Right renal cortex interstitium (tissue), 3 donors: Measurements from ENCODE around the gene KLHL25. TPM values are rescaled to one million over a fixed set of nuclear protein-coding genes. Genes with fewer than 3 reads are reported as not detected.

Experiments used
- DNase-seq, 3 donors: peaks; one replicate each; pipeline ENCODE4 v3.0.0-alpha.2; 2013; ENCODE audit warnings: low read depth in 3 of 3, low spot score in 2 of 3
- polyA plus RNA-seq, 3 donors: library from polyadenylated mRNA; unstranded; fragments of 120-200 nt; gene quantifications; one replicate each; pipeline ENCODE4 v1.2.1, GENCODE V29; 2013; ENCODE audit not compliant: insufficient read length in 3 of 3

Gene KLHL25
- polyA plus RNA-seq, 3 donors = 9.2 to 10.9 (median 9.5) TPM

DNA sequence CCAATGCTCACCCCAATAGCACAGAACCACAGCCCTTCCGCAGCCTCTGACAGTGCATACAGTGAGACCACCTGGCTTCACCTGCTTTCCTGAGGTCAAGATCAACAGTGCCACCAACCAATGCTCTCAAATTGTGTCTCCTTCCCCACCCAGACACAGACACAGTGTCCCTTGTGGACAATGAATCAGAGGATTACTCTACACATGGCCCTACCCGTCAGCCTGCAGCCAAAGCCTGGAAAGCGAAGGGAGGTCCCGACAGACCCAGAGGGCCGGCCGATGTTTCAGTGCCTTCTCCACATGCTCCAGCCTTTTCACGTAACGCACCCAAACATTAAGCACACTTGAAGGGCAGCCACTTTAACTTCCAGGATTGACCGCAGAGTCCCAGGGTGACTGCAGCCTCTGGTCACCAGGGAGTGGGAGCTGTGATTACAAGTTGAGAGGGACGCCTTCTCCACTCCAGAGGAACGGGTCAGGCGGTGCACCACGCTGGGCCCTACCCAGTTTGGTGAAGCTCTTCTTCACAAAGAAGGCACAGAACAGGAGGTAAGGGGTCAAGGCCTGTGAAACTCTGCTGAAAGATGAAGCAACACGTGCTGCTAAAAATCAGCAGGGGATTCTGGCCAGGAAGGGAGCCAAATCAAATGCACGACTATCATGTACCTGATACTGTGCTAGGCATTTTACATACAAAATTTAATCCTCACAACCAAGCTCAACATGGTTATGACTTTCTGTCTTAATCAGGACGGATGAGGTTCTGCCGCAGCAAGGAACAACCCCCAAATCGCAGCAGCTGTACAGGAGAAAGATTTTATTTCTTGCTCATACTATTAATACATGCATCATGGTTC is 17.2 kb downstream of the KLHL25 start:
- DNase-seq = no peak

- no peak for DNase-seq
These were observed 20.8 kb downstream of the KLHL25 start for GRCh38 chr15:85773970-85774369.

GRCh38 chr15:85773249-85773648 is 21.5 kb downstream of the KLHL25 start:
- DNase-seq = no peak

DNA sequence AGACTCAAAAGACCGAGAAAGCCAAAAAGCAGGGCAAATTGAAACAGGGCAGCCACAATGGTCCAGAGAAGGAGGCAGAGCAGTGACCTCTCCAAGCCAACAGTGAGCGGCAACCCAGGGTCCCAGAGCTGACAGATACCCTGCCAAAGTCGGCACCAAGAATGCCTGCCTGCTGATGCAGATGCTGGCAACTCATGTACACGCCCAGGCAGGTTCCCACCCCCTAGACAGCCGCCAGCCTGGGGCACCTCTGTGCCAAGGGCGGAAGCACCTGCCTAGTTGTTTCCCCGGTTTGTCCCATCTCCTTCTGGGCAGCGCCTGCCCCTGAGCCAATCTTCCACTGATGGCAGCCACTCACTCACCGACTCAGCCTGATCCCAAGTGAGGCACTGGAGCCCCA is 22.1 kb downstream of the KLHL25 start:
- DNase-seq = no peak

DNA sequence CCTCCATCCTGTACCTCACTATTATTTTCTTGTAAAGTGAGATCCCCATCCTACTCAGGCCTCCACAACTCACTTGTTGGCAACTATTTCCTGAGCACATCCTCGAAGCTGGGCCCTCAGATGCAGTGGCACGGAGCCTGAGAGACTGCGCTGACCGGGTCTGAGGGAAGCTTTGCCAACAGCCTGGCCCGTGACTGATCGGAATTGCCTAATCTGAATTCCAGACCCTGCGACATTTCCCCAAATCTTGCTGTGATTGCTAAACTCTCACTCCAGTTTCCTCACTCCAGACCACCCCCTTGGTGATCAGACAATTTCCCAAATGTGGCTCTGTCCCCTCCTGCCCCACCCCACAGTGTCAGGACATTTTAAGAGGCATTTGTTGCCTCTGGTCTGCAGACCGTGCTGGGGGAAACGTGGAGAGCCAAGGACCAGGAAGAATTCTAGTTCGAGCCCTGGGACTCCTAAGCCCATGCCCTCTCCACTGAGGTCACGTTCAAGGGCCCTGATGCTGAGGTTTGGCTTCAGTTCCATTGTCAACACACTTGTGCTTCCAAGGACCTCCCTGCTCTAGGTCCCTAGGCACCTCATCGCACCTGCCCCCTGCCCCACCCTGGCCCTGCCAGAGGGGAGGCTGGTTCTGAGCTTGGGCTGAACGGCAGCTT is 22.8 kb downstream of the KLHL25 start:
- DNase-seq = no peak

- no peak for DNase-seq
These were observed 23.5 kb downstream of the KLHL25 start for GRCh38 chr15:85771271-85771670.

GRCh38 chr15:85770096-85771041 is 24.4 kb downstream of the KLHL25 start:
- DNase-seq = no peak

- DNase-seq = no peak
These were observed 25.4 kb downstream of the KLHL25 start for GRCh38 chr15:85769182-85769900.

DNA sequence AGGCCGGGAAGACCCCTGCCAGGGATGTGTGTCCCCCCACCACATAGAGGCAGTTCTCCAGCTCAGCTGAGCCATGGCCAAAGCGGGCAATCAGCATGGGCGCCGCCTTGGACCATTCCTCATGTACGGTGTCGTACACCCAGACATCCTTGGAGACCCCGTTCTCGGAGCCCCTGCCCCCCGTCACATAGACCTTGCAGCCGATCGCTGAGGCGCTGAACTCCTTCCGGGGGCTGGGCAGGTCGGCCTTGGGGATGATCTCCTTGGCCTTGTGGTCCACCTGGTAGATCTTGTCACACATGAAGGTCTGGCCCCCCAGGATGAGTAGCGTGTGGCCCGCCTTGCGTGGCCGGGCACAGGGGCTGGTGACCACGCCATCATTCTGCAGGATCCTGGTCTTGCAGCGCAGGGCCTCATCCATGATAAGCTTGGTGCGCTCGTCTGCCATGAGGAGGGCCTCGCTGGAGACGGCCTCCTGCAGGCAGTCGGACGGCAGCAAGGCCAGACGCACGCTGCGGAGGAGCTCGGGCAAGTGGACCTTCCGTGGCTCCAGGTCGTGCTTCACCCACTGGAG is 26.0 kb downstream of the KLHL25 start:
- DNase-seq = no peak

DNA sequence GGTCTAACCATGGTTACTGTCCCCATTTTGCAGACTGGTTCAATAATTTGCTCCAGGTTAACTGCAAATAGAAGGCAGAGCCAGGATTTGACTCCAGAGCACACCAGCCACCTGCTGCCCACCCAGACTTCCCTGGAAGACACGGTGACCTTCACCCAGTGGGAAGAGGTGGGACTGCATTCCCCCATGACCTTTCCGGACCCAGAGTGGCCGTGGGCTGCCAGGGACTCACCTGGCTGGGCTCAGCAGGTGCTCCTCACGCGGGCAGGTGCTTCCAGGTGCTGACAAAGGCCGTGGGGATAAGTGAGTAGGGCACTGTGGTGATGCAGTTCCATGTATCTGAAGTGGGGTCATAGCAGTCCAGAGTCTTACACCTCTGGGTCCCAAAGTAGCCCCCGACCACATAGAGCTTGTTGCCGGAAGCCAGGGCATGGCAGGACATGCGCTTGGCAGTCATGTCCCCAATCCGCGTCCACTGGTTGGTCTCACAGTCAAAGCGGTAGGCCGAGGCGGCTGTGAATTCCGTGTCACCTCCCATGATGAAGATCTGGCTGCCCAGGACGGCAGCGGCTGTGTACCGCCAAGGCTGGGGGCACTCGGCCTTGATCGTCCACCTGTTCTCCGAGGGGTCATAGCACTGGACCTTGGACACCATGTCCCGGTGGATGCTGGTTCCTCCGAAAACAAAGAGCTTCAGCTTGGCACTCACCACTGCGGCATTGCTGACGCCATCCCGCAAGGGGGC is 26.8 kb downstream of the KLHL25 start:
- DNase-seq = no peak

DNA sequence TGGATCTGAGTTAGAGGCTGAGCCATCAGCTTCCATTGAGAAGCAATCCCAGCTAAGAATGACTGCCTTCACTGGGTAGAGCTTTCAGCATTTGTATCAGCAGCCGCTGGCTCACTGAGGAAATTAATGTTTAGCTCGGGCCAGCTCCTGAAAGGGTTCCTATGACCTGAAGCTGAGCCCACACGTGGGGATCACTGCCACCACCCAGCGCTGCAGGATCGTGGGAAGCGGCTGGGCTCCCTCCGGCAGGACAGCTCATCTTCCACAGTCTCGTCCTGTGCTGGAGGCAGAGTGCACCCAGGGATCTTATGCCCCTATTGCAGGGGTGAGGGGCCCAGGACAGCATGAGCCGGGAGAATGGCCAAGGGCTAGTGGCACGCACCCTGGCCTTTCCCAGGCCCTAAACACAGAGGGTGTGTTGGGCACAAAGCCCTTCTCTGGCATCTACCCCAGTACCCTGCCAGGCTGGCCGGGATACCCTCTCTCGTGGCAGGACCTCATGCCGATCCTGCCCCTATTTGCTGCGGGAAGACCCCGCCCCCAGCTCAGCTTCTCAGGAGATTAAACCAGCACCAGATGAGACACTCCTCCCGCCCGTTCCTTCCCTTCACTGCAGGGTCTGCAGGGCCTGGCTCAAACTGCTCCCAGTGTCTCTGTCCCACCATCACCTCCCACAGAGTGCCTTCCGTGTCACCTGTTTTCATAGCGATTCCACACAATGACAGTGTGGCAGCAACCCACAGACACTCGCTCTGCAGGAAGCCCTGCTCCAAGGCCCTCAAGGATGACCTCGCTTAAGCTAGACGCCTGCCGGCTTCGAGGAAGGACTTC is 28.5 kb downstream of the KLHL25 start:
- no peak for DNase-seq

DNA sequence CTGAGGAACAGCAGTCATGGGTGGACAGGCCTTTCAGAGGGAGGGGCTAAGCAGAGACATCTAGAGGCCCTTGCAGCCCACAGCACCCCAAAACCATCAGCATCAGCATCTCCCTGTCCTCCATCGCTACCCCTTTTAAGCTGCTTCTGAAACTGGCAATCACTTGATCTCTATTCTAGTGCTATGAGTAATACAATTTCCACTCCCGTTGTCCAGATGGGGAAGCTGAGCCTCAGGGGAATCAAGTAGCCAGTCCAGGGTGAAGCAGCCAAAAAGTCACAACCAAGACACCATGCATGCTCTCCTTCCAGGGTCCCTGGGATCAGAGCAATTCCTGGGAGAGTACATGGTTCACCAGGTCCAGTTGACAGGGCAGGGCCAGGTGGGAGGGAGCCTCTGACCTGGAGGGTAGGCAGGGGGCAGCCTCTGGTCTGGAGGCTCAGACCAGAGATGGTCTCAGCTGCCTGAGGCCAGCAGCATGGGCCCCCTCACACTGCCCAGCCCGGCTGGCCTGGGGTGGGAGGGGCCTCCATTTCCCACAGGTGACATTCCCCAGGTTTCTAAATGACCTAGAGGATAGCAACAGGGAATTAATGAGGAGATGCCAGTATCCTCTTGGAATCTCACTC is 30.0 kb downstream of the KLHL25 start:
- no peak for DNase-seq

DNA sequence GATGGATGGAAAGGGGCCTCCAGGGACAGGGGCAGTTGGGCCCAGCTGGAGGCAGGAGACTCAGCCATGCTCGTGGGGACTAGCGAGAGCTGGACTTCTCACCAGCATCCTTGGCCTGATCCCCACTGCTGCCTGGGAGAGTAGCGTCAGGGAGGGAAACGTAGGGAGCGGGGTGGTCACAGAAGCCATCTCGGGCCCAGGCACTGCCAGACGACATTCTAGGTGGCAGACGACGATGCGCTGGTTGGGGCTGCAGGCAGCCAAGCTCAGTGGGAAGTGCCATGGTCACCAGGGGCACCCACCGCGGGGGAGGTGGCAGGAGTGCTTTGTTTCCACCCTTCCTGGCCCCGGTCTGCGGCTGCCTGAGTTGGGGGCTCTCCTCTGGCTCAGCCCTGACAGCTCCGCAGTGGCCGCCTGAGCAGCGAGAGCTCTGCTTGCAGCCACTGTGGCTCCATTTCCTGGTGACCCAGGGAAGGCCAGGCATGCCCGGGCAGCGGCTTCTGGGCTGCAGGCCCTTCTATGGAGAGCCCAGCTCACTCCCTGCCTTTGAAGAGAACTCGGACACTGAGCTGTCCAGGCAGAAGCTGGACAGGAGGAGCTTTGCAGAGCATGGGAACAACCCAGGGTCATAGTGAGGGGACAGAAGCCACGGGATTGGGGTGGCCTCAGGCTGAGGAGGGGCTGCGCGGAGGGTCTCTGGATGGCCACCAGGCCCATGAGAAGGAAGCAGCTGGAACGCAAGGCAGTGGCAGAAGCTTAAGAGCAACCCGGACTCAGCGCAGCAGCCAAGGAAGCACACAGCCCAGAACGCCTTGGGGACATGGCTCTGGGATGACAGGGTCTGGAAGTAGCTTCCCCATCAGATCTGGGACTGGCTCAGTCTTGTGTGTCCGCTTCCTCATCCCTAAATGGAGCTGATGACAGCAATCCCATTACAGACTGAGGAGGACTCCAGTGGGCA is 30.8 kb downstream of the KLHL25 start:
- DNase-seq = no peak

DNA sequence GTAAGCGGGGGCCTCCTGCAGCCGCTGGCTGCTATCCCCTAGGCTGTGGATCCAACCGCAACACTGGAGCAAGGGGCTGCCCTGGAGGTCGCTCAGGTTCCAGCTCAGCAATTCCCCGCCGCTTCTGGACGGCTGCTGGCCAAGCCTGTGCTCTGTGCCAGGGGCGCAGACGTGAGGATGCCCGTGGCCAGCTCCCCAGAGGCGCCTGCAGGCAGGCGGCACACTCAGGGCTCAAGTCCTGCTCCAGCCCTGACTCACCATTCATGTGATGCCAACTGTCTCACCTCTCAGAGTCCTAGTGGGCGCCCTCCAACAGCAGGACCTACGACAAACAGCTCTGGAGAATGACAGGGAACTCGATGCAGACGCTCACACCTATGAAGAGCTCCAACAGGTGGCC is 31.6 kb downstream of the KLHL25 start:
- no peak for DNase-seq

- no peak for DNase-seq
These were observed 32.0 kb downstream of the KLHL25 start for GRCh38 chr15:85762756-85763127.

DNA sequence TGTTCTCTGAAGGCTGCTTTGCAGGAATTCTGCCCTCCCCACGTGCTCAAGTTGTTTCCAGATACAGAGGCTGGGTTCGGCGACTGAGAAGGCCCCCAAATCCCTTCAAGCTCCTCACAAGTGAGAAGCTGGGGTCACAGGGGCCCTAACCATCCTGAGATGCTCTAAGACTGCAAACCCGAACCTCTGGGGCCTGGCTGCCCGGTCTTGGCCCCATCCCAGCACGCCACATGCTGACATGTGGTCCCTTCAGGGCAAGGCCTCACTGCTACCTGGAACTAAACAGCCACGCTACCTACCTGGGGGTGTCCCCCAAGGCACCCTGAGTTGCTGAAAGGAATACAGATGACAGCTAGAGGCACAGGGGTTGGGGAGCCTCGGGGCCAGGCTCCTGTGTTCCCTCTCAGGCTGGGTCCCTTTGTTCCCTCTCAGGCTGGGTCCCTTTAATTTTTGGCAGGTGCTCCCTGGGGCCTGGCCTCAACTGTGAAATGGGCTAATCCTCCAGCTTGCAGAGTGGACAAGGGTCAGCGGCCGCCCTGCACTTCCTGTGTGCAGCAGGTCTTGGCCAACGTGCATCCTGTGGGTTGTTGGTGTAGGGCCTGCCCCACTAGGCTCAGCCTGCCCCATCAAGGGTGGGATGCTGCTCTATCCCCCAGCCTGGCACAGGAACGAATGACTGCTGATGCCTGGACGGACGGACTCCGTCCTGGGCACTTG is 32.5 kb downstream of the KLHL25 start:
- no peak for DNase-seq
